Vagina (tissue), 2 donors: ENCODE data around the gene ZNF575.

Experiments
- POLR2A ChIP-seq, 2 donors: fragments of 450-650 bp; IDR thresholded peaks; one replicate each; pipeline ENCODE4 v1.6.1; 2017; ENCODE audit warnings: antibody characterized with exemption in 2 of 2, mild to moderate bottlenecking in 2 of 2, moderate library complexity in 2 of 2
- POLR2AphosphoS5 ChIP-seq, 2 donors: sonication (generic); formaldehyde crosslinking; IDR thresholded peaks; one replicate each; pipeline ENCODE4 v1.9.0; 2017; ENCODE audit warnings: antibody characterized with exemption in 2 of 2, mild to moderate bottlenecking in 2 of 2, low read depth in 1 of 2; ENCODE audit not compliant: insufficient read depth in 1 of 2
- TF ChIP-seq, protein P1 (sequence below), 3 experiments: fragments of 450-650 bp in 2 of 3; fragments of 200-600 bp in 1 of 3; sonication (generic) in 1 of 3; IDR thresholded peaks; one replicate each; pipeline ENCODE4 v1.5.1; 2017 to 2019; ENCODE audit warnings: antibody characterized with exemption in 3 of 3, mild to moderate bottlenecking in 2 of 3, moderate library complexity in 2 of 3

DNA sequence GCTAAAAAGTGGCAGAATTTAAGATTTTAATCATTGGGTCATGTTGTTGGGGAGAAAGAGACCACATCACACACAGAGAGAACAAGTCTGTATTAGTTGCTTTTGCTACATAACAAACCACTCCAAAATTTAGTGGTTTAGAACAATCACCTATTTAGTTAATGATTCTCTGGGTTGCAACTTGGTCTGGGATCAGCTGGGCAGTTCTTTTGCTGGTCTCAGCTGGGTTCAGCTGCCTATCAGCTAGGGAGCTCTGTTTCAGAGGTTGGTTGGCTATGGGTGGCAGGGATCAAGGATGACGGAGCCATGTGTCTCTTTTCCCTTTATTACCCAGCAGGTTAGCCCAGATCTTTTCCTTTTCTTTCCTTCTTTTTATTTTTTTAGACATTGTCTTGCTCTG is 51.5 kb downstream of the ZNF575 start:
- TF ChIP-seq POLR2AphosphoS5 (IDR thresholded peaks at IDR 0.05; ENCODE audit: insufficient read depth in 1 of 2, low read depth in 1 of 2) = no peak
- TF ChIP-seq, protein P1, sequence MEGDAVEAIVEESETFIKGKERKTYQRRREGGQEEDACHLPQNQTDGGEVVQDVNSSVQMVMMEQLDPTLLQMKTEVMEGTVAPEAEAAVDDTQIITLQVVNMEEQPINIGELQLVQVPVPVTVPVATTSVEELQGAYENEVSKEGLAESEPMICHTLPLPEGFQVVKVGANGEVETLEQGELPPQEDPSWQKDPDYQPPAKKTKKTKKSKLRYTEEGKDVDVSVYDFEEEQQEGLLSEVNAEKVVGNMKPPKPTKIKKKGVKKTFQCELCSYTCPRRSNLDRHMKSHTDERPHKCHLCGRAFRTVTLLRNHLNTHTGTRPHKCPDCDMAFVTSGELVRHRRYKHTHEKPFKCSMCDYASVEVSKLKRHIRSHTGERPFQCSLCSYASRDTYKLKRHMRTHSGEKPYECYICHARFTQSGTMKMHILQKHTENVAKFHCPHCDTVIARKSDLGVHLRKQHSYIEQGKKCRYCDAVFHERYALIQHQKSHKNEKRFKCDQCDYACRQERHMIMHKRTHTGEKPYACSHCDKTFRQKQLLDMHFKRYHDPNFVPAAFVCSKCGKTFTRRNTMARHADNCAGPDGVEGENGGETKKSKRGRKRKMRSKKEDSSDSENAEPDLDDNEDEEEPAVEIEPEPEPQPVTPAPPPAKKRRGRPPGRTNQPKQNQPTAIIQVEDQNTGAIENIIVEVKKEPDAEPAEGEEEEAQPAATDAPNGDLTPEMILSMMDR (IDR thresholded peaks at IDR 0.05) = no peak
- TF ChIP-seq POLR2A (IDR thresholded peaks at IDR 0.05) = no peak
